PC-9 (cell line): ENCODE data around the gene ST8SIA6.

Experiments
- EZH2 ChIP-seq: fragments of 200-600 bp; sonication (generic); IDR thresholded peaks from 2 replicates; pipeline ENCODE4 v1.8.0; 2017; ENCODE audit warnings: antibody characterized with exemption, low read depth
- TF ChIP-seq, protein P1 (sequence below): fragments of 200-600 bp; sonication (generic); conservative IDR thresholded peaks from 2 replicates; pipeline ENCODE4 v1.6.1; 2017; ENCODE audit warnings: mixed run types, antibody characterized with exemption, mild to moderate bottlenecking, moderate library complexity

DNA sequence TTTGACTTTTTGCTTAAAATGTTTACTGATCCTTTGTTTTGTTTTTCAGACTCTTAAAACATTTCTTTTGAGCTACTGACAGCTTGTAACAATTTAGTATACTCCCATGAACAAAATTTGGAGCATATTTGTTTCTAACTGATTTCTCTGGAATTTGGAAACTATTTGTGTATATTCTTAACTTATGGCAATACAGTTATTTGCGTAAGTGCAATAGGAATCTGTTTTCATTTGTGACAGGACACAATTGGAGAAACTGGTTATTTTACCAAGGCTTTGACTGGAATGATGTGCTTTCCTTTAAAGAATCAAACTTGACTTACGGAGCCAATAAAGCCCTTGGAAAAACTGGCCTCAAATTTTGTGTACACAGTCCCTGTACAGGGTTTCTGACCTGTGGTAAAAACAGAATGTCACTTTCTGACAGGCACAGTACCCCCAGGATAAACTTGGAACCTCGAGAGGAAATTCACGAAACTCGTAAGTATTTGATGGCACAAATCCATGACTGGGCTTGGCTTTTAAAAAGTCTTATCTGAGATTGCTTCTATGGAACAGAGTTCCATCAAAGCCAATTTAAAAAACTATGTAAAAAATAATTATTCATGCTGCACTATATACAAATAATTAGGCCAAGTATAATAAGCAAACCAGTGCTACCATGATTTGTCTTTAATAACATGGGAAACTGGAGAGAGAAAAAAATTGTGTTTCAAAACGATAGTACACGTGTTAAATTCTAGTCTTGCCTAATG is 70.4 kb downstream of the ST8SIA6 start:
- TF ChIP-seq, protein P1, sequence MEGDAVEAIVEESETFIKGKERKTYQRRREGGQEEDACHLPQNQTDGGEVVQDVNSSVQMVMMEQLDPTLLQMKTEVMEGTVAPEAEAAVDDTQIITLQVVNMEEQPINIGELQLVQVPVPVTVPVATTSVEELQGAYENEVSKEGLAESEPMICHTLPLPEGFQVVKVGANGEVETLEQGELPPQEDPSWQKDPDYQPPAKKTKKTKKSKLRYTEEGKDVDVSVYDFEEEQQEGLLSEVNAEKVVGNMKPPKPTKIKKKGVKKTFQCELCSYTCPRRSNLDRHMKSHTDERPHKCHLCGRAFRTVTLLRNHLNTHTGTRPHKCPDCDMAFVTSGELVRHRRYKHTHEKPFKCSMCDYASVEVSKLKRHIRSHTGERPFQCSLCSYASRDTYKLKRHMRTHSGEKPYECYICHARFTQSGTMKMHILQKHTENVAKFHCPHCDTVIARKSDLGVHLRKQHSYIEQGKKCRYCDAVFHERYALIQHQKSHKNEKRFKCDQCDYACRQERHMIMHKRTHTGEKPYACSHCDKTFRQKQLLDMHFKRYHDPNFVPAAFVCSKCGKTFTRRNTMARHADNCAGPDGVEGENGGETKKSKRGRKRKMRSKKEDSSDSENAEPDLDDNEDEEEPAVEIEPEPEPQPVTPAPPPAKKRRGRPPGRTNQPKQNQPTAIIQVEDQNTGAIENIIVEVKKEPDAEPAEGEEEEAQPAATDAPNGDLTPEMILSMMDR: no peak
- no peak for TF ChIP-seq EZH2
